ENCODE results near the gene PLCB1. TPM values are rescaled to one million over a fixed set of nuclear protein-coding genes. Genes with fewer than 3 reads are reported as not detected.

PLCB1 gene
- total RNA-seq, 2 experiments from 2014 or later = 3.1 to 3.6 TPM

DNA sequence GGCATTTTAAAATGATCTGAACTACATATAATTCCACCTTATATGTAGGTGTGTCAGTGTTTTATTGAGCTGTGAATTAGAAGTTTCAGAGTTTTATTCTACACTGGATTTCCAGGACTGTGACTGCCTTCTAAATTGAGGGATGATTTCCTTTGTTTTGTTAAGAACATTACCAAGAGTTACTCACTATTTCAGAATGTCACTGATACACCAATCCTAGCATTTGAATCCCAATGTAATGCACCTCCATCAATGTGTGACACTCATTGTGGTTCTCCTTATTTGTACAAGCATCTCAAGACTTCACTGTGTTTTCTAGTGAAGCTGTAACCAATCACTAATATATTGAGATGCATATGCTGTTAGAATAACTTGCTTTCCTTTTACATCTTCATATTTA is 86.8 kb downstream of the PLCB1 start:
- ATAC-seq = no peak
- peaks cover 33% of the 10 kb centered on the region for H3K4me1 Mint-ChIP-seq (ENCODE audit: low read depth)

DNA sequence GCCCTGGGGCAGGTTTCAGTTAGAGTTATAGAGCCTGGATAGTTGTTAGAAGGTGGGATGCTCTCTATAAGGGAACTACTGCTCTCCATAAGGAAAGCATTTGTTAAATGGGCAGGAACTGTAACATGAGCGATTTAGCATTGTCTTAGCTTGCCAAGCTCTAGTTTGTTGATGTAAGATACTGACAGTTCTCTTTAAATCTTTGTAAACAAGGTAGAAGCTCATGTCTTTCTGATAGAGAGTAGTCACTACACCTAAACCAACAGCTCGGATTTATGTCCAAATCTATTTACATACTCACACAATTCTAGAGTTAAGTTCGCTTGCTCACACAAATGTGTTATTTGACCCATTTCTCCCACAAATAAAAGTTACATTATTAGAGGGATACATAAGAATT is 87.3 kb downstream of the PLCB1 start:
- no peak for ATAC-seq
- no peaks in the 10 kb centered on the region for H3K36me3 Mint-ChIP-seq (ENCODE audit: low read depth)
- H3K4me1 Mint-ChIP-seq (ENCODE audit: low read depth) = peaks cover 28% of the 10 kb centered on the region
- POLR2A ChIA-PET = no interaction called here
- H3K27me3 Mint-ChIP-seq = no peaks in the 10 kb centered on the region
- TF ChIP-seq, protein P1, sequence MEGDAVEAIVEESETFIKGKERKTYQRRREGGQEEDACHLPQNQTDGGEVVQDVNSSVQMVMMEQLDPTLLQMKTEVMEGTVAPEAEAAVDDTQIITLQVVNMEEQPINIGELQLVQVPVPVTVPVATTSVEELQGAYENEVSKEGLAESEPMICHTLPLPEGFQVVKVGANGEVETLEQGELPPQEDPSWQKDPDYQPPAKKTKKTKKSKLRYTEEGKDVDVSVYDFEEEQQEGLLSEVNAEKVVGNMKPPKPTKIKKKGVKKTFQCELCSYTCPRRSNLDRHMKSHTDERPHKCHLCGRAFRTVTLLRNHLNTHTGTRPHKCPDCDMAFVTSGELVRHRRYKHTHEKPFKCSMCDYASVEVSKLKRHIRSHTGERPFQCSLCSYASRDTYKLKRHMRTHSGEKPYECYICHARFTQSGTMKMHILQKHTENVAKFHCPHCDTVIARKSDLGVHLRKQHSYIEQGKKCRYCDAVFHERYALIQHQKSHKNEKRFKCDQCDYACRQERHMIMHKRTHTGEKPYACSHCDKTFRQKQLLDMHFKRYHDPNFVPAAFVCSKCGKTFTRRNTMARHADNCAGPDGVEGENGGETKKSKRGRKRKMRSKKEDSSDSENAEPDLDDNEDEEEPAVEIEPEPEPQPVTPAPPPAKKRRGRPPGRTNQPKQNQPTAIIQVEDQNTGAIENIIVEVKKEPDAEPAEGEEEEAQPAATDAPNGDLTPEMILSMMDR (IDR thresholded peaks at IDR 0.05) = no peak
- intact Hi-C loops (cut with micrococcal nuclease) = no loop called here
- no peak overlapping the region for H3K27ac Mint-ChIP-seq
- H3K4me3 Mint-ChIP-seq = no peak overlapping the region
- no peak for DNase-seq
- CTCF ChIA-PET = interaction anchor here (1.2 kb wide), 1 partner anchor 182 kb away, joined by 3 read pairs; no protein-coding TSS in a partner anchor
- H3K9me3 Mint-ChIP-seq = no peaks in the 10 kb centered on the region

More for the DNA sequence above, 86.8 kb downstream of the PLCB1 start:
- ChIA-PET CTCF (interaction anchor here (1.2 kb wide), 1 partner anchor 183 kb away, joined by 3 read pairs; no protein-coding TSS in a partner anchor), POLR2A (no interaction called here)
- H3K4me3 Mint-ChIP-seq = no peak overlapping the region
- H3K9me3 Mint-ChIP-seq = no peaks in the 10 kb centered on the region
- H3K36me3 Mint-ChIP-seq (ENCODE audit: low read depth) = no peaks in the 10 kb centered on the region
- TF ChIP-seq, protein P1 (IDR thresholded peaks at IDR 0.05) = no peak
- no peak for DNase-seq
- intact Hi-C loops (cut with micrococcal nuclease) = no loop called here
- no peaks in the 10 kb centered on the region for H3K27me3 Mint-ChIP-seq
- no peak overlapping the region for H3K27ac Mint-ChIP-seq

DNA sequence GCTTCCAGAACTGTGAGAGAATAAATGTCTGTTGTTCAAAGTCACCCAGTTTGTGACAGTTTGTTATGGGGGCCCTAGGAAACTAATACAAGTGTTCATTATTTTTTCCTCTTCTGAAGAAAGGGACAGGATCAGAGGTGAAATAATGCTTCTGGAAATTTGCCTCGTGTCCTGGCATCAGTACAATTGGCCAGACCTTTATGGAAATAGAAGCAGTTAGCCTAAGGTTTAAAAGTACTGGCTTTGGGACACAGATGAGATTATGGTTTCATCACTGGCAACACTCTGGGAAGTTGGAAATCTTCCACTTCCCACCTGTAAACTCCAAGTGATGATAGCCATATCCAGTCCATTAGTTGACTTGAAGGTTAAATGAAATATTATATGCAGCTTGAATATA is 88.7 kb downstream of the PLCB1 start:
- ATAC-seq (no peak), DNase-seq (no peak)
- Mint-ChIP-seq H3K4me1 (ENCODE audit: low read depth) (peaks cover 17% of the 10 kb centered on the region), H3K27me3 (no peaks in the 10 kb centered on the region), H3K36me3 (ENCODE audit: low read depth) (no peaks in the 10 kb centered on the region), H3K4me3 (no peak overlapping the region), H3K9me3 (no peaks in the 10 kb centered on the region), H3K27ac (no peak overlapping the region)
- intact Hi-C loops (cut with micrococcal nuclease) = no loop called here
- TF ChIP-seq, protein P1 (IDR thresholded peaks at IDR 0.05) = no peak
- CTCF ChIA-PET = no interaction called here
- POLR2A ChIA-PET = no interaction called here

DNA sequence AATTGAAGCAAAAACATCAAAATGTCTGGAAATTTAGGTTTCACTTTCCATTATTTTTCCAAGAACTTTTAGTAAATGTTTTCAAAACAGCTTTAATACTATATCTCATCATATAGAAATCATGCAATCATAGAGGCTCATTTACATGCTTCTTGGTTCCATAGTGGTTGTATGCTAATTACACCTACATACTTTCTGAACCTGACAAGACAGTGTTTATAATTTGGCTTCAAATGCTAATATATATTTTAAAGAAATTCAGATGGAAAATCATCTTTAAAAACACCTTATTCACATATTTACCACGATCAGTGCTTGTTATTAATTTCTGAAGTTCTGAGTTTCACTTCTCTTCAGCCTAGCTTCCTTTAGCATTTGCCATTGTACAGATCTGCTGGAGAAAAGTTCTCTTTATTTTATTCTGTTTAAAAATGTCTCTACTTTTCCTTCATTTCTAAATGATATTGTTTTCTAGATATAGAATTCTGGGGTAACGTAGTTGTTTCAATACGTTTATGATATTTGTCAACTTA is 89.9 kb downstream of the PLCB1 start:
- Mint-ChIP-seq H3K27ac (no peak overlapping the region), H3K4me1 (ENCODE audit: low read depth) (peaks cover 7% of the 10 kb centered on the region), H3K9me3 (no peaks in the 10 kb centered on the region), H3K36me3 (ENCODE audit: low read depth) (no peaks in the 10 kb centered on the region), H3K27me3 (no peaks in the 10 kb centered on the region), H3K4me3 (no peak overlapping the region)
- intact Hi-C loops (cut with micrococcal nuclease) = no loop called here
- CTCF ChIA-PET = no interaction called here
- DNase-seq (no peak), ATAC-seq (no peak)
- TF ChIP-seq, protein P1 (IDR thresholded peaks at IDR 0.05) = no peak
- POLR2A ChIA-PET = no interaction called here

DNA sequence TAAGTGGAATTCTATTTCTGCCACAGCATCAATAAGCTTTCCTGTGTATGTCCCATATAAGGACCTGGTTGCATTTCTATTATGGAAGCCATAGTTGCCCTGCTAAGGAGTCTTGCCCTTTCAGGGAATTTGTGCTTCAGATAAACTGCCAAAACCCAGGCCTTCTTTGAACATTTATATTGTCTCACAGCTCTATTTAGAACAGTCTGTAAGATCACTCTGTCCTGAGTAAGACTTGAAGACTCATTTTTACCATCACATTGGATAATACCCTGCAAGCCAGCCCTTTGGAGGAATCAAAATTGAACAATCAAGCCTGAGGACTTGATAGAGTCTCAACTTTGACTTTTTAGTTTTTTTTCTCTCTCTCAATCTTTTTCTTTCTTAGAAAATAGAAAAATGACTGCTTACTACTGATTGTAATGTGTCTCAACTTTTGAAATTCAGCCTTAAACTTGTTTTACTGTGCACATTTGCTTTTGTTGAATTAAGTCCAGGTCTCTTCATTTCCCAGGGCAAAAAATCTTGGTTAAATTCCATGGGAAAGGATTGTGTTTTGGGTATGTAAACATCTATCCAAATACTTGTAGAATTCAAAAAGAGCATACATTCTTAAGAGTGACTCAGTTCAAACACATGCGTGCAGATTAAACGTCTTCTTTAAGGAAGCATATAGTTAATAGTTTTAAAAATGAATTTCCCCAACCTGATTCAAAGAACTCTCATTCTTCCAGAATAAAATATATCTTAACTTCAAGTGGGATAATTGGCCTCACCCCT is 91.2 kb downstream of the PLCB1 start:
- Mint-ChIP-seq H3K4me3 (no peak overlapping the region), H3K27me3 (no peaks in the 10 kb centered on the region), H3K4me1 (ENCODE audit: low read depth) (peaks cover 1% of the 10 kb centered on the region), H3K27ac (no peak overlapping the region), H3K36me3 (ENCODE audit: low read depth) (no peaks in the 10 kb centered on the region), H3K9me3 (no peaks in the 10 kb centered on the region)
- ChIA-PET POLR2A (no interaction called here), CTCF (no interaction called here)
- DNase-seq (no peak), ATAC-seq (no peak)
- TF ChIP-seq, protein P1 (IDR thresholded peaks at IDR 0.05) = no peak
- intact Hi-C loops (cut with micrococcal nuclease) = no loop called here
